Activated naive CD4-positive, alpha-beta T cell treated with Interleukin-2 at 50 U/mL for 16 hours (primary cell): Measurements from ENCODE around the gene GBGT1.
A peak's percentile ranks its signal among the peaks of the same experiment; 100 is the strongest.
"Not testable (repeated sequence)": the region's sequence is repeated elsewhere in the genome, so short reads cannot be mapped to it uniquely, and the experiment has no call there.

ENCODE experiments used
- DNase-seq: peaks from one replicate; pipeline ENCODE4 v3.0.0-alpha.2; 2020

Gene GBGT1

DNA sequence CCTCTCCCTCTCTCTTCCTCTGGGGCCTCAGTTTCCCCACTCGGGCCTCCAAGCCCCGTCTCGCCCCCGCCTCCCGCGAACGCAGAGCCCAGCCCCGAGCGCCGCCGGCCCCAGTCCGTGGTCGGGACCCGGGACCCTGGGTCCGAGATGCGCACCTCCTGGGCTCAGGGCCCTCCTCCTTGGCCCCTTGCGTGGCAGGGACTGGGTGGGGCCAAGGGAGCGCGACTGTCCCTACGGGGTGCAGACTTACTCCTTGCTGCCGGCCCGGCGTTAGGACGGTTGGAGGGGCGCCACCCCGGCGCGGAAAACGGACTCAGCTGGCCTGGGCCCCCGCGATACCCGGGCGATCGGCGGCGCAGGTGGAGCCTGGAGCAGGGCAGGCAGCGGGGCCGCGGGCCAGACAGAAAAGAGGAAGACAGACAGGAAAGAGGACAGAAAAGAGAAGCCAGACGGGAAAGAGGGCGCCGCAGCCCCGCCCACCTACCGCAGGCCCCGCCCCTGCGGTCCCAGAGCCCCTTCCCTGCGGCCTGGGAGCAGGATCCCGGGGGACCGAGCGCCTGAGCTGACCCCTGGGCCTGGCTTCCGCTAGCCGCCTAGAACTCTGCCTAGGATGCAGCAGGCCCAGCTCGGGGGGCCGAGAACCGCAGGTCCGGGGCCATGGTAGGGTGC, at the start of gene GBGT1:
Gene GBGT1, minus strand, starts transcription at position 411 of the 669 bp plus-strand sequence. CDS start 1,502 bp downstream, outside the sequence.
- DNase-seq: peak; percentile 35

- DNase-seq: no peak
Measured at GRCh38 chr9:133210609-133211008, 46.9 kb upstream of the GBGT1 start.

DNA sequence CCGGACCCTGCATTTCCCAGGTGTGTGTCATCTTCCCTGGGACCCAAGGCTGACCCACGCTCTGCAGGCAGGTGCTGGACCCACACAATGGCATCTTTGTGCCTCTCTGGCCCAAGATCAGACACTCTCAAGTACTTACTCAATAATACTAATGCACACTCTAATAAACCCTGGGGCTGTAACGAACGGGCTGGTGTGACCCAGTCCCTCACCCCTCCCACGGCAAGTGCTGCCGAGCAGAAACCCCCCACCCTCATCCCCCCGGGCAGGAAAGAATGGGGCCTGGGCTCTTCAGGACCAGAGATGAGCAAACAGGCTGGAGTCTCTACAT, 46.5 kb upstream of the GBGT1 start:
- no peak for DNase-seq

- DNase-seq: not testable (repeated sequence)
Measured at GRCh38 chr9:133209327-133210201, 45.9 kb upstream of the GBGT1 start.

GRCh38 chr9:133208880-133209300, 45.2 kb upstream of the GBGT1 start, which contains the start of gene OBP2B:
Gene OBP2B, minus strand, starts transcription at chr9:133209250. Its CDS starts 51 bp downstream, at chr9:133209199.
- DNase-seq: not testable (repeated sequence)

DNA sequence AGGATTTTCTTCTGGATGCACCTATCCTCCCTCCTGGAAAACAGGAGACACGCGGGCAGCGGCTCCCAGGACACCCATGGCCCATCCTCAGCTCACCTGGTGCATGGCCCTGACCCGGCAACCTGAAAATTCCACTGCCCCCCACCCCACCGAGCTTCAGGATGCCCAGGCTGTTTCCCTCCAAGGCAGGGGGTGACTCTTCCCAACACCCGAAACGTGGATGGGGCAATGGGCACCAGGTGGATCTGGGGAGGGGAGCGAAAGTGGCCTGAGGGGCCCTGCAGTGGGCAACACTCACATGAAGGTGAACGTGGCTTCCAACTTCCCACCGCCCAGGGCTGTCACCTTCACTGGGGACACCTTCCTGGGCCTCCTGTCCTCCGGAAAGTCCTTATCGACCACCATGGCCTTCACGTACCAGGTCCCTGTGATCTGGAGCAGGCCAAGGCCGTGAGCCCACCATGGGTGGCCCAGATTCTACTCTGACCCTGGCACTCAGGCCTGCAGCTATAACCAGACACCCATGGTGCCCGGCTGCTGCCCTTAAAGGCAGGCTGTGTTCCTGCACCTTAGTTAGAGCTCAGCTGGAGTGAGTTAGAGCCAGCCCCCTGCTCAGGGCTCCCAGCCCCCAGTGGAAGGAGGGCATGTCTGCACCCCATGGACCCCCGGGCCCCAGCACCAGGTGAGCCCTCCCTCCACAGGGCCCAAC, 44.6 kb upstream of the GBGT1 start:
- not testable (repeated sequence) for DNase-seq

- DNase-seq: no peak
Measured at GRCh38 chr9:133207540-133208170, 43.9 kb upstream of the GBGT1 start.

- DNase-seq: no peak
Measured at GRCh38 chr9:133207021-133207531, 43.4 kb upstream of the GBGT1 start.

GRCh38 chr9:133205996-133206931, 42.5 kb upstream of the GBGT1 start:
- no peak for DNase-seq

DNA sequence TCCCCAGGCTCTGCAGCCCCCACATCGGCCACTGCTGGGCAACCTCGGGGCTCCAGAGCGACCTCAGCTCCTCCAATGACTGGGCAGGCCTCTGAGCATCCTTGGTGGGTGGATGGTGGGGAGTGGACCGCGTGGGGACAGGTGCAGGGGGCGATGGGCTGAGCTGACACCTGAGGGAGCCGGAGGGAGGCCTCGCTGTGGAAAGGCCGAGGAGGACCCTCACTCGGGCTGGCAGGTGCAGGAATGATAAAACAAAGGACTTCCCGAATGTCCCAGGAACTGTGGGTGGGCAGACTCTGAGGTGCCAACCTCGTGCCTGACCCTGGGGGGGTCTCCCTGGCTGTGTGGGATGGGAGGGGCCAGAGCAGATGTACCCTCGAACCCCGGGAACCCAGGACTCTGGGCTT, 41.8 kb upstream of the GBGT1 start:
- DNase-seq: not testable (repeated sequence)

DNA sequence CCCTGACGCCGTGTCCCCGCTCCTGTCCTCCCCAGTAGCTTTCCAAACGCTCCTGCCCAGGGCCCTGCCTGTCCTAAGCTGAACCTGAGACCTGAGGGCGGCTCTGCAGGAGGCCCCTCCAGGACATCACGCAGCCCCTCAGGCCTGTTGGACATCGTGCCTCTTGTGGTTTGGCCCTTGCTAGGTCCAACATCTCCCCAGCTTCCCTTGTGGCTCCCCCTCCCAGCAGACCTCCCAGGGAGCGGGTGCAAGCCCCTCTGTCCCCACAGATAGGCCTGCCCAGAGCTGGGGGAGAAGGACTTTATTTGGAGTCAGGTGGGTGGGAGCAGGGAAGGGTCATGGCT, 41.3 kb upstream of the GBGT1 start:
- no peak for DNase-seq

DNA sequence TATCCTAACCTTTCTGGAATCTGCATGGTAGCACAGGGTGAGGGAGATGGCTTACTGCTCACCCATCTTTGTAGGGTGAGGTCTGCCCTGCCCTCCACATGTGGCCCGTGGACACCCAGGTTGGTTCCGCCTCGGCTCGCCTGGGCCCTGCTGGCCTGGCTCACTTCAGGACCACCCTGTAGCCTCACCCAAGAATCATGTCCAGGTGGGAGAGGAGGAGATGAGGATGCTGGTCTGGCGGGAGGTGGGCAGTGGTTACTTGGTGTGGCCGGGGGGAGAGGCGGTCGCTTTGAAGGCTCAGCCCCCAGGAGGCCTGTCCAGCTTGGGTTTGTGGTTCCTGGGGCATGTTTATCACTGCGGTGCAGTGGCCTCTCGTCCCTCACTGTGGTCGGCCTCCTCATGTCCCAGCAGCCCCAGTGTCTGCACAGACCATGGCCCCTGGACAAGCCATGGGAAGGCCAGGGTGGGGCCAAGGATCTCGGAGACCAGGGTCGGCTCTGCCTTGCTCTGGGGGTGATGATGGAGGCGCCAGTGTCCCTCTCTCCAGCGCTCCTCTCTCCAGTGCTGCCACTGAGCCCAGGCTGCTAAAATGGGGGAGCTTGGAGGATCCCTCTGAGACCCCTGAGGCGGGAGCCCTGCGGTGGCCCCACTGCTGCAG, 40.8 kb upstream of the GBGT1 start:
- no peak for DNase-seq

DNA sequence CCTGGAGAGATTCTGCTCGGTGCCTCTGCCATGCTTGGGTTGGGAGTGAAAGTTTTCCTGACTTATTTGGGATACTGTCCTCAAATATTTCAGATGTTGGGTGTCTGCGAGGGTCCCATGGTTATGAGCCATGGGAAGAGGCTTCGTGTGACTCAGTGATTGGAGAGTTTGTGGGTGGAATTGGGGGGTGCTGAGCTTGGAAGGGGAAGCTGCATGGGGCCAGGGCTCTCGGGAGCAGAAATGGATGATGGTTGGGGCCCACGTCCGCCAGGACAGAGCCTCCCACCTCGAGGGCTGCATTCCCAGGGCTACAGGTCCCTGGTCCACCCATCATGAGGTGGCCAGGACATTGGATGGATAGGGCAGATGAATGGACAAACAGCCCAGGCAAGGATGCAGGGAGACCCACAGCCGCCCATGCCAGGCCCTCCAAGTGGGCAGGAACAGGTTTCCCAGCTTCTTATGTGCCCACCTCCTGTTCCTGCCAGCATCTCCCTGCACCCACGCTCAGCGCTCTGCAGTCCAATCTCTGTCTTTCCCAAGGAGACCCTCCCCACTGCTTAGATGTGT, 39.9 kb upstream of the GBGT1 start:
- DNase-seq: no peak

- DNase-seq: no peak
Measured at GRCh38 chr9:133202688-133203453, 39.2 kb upstream of the GBGT1 start.

GRCh38 chr9:133202145-133202513, 38.4 kb upstream of the GBGT1 start:
- no peak for DNase-seq

- no peak for DNase-seq
Measured at GRCh38 chr9:133201424-133202144, 37.9 kb upstream of the GBGT1 start.

DNA sequence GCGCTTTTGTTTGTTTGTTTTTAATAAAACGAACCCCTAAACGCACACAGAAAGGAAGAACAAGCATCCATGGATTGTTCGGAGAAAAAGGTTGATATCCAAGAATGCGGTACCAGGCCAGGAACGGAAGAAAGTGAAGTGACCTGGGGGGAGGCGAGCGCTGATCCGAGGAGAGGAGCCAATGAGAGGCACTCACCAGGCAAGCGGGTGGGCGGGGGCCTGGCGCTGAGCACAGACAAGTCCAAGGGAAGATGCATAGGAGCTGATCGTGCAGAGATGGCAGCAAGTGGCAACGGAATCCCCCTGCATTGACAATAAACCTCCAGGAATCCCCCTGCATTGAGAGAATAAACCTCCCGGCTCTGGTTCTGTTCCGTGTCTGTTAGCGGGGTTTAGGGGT, 36.9 kb upstream of the GBGT1 start:
- DNase-seq: no peak

DNA sequence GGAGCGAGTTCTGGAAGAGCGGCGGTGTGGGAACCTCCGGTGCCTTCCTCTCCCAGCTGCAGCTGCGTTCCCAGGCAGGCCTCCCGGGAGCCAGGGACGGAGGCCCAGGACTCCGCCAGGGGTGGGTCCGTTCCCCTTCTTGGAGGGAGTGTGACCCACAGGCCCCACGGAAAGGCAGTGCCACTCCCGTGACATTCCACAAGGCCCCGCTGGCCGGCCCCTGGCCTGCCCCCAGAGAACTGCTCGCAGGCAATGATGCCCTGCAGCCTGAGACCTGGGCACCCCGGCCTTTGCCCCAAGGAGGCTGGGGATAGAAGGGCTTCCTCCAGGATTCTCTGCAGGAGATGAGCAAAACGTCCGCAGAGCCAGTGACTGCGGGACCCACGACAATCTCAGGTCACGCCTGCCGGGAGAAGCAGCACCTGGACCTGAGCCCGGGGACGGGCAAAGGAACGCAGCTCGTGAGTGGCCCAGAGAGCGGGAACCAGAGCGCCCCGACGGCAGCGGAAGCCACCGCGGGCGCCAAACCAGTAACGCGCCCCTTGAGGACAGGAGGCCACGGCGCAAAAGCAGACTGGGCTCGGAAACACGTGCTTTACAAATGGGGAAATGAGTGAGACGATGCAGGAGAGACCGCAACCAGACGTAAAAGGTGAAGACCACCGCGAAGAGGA, 36.1 kb upstream of the GBGT1 start:
- peak; percentile 11 for DNase-seq

DNA sequence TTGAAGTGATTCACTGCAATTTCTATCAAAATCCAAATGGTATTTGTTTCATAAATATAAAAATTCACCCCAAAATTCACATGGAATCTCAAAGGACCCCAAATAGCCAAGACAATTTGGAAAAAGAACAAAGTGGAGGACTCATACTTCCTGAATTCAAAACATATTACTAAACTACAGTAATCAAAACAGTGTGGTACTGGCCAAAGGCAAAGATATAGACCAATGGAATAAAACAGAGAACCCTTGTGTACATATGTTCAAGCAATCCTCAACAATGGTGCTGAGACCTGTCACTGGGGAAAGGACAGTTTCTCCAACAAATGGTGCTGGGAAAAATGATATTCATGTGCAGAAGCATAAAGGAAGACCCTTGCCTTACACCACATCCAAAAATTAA, 31.3 kb upstream of the GBGT1 start:
- no peak for DNase-seq
